ENCODE results near the gene RASA2. TPM values are rescaled to one million over a fixed set of nuclear protein-coding genes. Genes with fewer than 3 reads are reported as not detected.

Gene RASA2
- total and polyA plus RNA-seq, 2 of the 8 experiments (the other 6 are each of a cell fraction or from before 2014, with no cell fraction given): 3.5 to 15.9 TPM

DNA sequence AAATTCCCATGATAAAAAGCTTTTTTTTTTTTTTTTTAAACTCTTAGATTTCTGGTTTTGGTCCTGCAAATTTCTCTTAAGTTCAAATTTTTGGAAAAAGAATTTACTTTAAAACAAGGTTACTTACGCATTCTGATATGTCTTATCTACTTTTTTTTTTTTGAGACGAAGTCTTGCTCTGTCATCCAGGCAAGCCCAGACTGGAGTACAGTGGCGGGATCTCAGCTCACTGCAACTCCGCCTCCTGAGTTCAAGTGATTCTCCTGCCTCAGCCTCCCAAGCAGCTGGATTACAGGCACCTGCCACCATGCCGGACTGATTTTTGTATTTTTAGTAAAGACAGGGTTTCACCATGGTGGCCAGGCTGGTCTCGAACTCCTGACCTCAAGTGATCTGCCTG is 83.2 kb downstream of the RASA2 start (continued):
- TF ChIP-seq, protein P1, sequence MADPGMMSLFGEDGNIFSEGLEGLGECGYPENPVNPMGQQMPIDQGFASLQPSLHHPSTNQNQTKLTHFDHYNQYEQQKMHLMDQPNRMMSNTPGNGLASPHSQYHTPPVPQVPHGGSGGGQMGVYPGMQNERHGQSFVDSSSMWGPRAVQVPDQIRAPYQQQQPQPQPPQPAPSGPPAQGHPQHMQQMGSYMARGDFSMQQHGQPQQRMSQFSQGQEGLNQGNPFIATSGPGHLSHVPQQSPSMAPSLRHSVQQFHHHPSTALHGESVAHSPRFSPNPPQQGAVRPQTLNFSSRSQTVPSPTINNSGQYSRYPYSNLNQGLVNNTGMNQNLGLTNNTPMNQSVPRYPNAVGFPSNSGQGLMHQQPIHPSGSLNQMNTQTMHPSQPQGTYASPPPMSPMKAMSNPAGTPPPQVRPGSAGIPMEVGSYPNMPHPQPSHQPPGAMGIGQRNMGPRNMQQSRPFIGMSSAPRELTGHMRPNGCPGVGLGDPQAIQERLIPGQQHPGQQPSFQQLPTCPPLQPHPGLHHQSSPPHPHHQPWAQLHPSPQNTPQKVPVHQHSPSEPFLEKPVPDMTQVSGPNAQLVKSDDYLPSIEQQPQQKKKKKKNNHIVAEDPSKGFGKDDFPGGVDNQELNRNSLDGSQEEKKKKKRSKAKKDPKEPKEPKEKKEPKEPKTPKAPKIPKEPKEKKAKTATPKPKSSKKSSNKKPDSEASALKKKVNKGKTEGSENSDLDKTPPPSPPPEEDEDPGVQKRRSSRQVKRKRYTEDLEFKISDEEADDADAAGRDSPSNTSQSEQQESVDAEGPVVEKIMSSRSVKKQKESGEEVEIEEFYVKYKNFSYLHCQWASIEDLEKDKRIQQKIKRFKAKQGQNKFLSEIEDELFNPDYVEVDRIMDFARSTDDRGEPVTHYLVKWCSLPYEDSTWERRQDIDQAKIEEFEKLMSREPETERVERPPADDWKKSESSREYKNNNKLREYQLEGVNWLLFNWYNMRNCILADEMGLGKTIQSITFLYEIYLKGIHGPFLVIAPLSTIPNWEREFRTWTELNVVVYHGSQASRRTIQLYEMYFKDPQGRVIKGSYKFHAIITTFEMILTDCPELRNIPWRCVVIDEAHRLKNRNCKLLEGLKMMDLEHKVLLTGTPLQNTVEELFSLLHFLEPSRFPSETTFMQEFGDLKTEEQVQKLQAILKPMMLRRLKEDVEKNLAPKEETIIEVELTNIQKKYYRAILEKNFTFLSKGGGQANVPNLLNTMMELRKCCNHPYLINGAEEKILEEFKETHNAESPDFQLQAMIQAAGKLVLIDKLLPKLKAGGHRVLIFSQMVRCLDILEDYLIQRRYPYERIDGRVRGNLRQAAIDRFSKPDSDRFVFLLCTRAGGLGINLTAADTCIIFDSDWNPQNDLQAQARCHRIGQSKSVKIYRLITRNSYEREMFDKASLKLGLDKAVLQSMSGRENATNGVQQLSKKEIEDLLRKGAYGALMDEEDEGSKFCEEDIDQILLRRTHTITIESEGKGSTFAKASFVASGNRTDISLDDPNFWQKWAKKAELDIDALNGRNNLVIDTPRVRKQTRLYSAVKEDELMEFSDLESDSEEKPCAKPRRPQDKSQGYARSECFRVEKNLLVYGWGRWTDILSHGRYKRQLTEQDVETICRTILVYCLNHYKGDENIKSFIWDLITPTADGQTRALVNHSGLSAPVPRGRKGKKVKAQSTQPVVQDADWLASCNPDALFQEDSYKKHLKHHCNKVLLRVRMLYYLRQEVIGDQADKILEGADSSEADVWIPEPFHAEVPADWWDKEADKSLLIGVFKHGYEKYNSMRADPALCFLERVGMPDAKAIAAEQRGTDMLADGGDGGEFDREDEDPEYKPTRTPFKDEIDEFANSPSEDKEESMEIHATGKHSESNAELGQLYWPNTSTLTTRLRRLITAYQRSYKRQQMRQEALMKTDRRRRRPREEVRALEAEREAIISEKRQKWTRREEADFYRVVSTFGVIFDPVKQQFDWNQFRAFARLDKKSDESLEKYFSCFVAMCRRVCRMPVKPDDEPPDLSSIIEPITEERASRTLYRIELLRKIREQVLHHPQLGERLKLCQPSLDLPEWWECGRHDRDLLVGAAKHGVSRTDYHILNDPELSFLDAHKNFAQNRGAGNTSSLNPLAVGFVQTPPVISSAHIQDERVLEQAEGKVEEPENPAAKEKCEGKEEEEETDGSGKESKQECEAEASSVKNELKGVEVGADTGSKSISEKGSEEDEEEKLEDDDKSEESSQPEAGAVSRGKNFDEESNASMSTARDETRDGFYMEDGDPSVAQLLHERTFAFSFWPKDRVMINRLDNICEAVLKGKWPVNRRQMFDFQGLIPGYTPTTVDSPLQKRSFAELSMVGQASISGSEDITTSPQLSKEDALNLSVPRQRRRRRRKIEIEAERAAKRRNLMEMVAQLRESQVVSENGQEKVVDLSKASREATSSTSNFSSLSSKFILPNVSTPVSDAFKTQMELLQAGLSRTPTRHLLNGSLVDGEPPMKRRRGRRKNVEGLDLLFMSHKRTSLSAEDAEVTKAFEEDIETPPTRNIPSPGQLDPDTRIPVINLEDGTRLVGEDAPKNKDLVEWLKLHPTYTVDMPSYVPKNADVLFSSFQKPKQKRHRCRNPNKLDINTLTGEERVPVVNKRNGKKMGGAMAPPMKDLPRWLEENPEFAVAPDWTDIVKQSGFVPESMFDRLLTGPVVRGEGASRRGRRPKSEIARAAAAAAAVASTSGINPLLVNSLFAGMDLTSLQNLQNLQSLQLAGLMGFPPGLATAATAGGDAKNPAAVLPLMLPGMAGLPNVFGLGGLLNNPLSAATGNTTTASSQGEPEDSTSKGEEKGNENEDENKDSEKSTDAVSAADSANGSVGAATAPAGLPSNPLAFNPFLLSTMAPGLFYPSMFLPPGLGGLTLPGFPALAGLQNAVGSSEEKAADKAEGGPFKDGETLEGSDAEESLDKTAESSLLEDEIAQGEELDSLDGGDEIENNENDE (IDR thresholded peaks at IDR 0.05; ENCODE audit: insufficient replicate concordance, low read length): no peak
- TF ChIP-seq RFX5 (IDR thresholded peaks at IDR 0.05; ENCODE audit: borderline replicate concordance, low read depth, low read length): no peak
- TF ChIP-seq SUZ12 (IDR thresholded peaks at IDR 0.05; ENCODE audit: low read length): no peak
- no peak for TF ChIP-seq RAD21 (IDR thresholded peaks at IDR 0.05 in 1 of 2, conservative IDR thresholded peaks at IDR 0.05 in 1 of 2; ENCODE audit: low read depth in 2 of 2, low read length in 2 of 2)
- TF ChIP-seq BCL11A (IDR thresholded peaks at IDR 0.05; ENCODE audit: low read depth in 2 of 2, low read length in 2 of 2): no peak
- no peak for TF ChIP-seq EP300 (IDR thresholded peaks at IDR 0.05; ENCODE audit: borderline replicate concordance in 1 of 2, low read depth in 2 of 2, low read length in 2 of 2)
- TF ChIP-seq KDM4A (IDR thresholded peaks at IDR 0.05; ENCODE audit: low read depth, low read length, severe bottlenecking): no peak
- no peak for TF ChIP-seq CHD1 (IDR thresholded peaks at IDR 0.05; ENCODE audit: low read depth, low read length)
- TF ChIP-seq RNF2 (IDR thresholded peaks at IDR 0.05; ENCODE audit: borderline replicate concordance, low read depth, low read length, missing control alignments, poor library complexity, severe bottlenecking): no peak
- no peak for TF ChIP-seq SP1 (IDR thresholded peaks at IDR 0.05; ENCODE audit: low read depth, low read length)
- TF ChIP-seq KDM5A (IDR thresholded peaks at IDR 0.05; ENCODE audit: low read length): no peak

All from H1 (cell line).